Activated CD4-positive, alpha-beta T cell treated with anti-CD3 and anti-CD28 coated beads, Interleukin-2, amount 50 U/mL, for 4 hours (primary cell): ENCODE measurements around the gene CEPT1.
"Not testable (repeated sequence)": the region's sequence is repeated elsewhere in the genome, so short reads cannot be mapped to it uniquely, and the experiment has no call there.

Source experiments
- DNase-seq, 2 experiments: peaks; one replicate each; pipeline ENCODE4 v3.0.0-alpha.2; 2020

CEPT1 gene

GRCh38 chr1:111139956-111140679 is at the start of gene CEPT1, which contains the start of gene DRAM2:
Gene CEPT1 (plus strand): TSS chr1:111140223. CDS start chr1:111147715, 7,492 bp downstream.
Gene DRAM2 (minus strand): TSS chr1:111140093. CDS start chr1:111131554, 8,539 bp downstream.
- DNase-seq: peak; percentile 92 to 93

- not testable (repeated sequence) for DNase-seq
Measured at GRCh38 chr1:111095421-111095820, 44.6 kb upstream of the CEPT1 start.

- DNase-seq: no peak
Measured at GRCh38 chr1:111097356-111098099, 42.5 kb upstream of the CEPT1 start.

GRCh38 chr1:111099289-111099688 is 40.7 kb upstream of the CEPT1 start:
- no peak for DNase-seq

- DNase-seq: no peak
Measured at GRCh38 chr1:111101854-111102642, 38.0 kb upstream of the CEPT1 start.

- no peak for DNase-seq
Measured at GRCh38 chr1:111104981-111105380, 35.0 kb upstream of the CEPT1 start.

- DNase-seq: no peak
Measured at GRCh38 chr1:111110197-111110899, 29.7 kb upstream of the CEPT1 start.

GRCh38 chr1:111116496-111116895 is 23.5 kb upstream of the CEPT1 start:
- DNase-seq: no peak

- no peak for DNase-seq
Measured at GRCh38 chr1:111126354-111126753, 13.7 kb upstream of the CEPT1 start.

- DNase-seq: no peak
Measured at GRCh38 chr1:111127923-111128643, 11.9 kb upstream of the CEPT1 start.

GRCh38 chr1:111129376-111129775 is 10.6 kb upstream of the CEPT1 start:
- DNase-seq: no peak

GRCh38 chr1:111131693-111132092 is 8.3 kb upstream of the CEPT1 start:
- DNase-seq: no peak

- DNase-seq: no peak
Measured at GRCh38 chr1:111133866-111134265, 6.2 kb upstream of the CEPT1 start.

- peak in 1 of 2 experiments; percentile 3 for DNase-seq
Measured at GRCh38 chr1:111139324-111139955, 583 bp upstream of the CEPT1 start.

GRCh38 chr1:111140680-111140967 is 601 bp downstream of the CEPT1 start:
- peak in 1 of 2 experiments; percentile 3 for DNase-seq

- DNase-seq: no peak
Measured at GRCh38 chr1:111141245-111142220, 1.5 kb downstream of the CEPT1 start.

GRCh38 chr1:111142356-111142975 is 2.4 kb downstream of the CEPT1 start:
- no peak for DNase-seq

- no peak for DNase-seq
Measured at GRCh38 chr1:111145542-111145941, 5.5 kb downstream of the CEPT1 start.

- DNase-seq: no peak
Measured at GRCh38 chr1:111145963-111146768, 6.1 kb downstream of the CEPT1 start.
